Measurements from ENCODE around the gene FCRLB.
A peak's percentile ranks its signal among the peaks of the same experiment; 100 is the strongest.

Gene FCRLB

DNA sequence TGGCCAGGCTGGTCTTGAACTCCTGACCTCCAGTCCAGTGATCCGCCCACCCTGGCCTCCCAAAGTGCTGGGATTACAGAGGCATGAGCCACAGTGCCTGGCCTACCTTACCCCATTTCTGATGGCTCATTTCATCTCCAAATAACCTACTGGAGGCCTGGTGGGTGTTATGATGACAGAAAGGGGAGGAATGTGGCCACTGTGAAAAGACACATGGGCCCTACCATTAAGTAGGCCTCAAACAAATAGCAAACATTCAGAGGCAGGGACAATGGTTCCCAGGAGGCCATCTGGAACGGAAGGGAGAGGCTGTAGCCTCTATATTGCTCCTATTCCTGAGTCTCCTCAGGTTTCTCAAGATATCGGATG is 15.2 kb upstream of the FCRLB start:
- POLR2A ChIA-PET = no interaction called here
- CTCF ChIA-PET = no interaction called here
- H3K4me3 ChIP-seq (ENCODE audit: low read depth, low read length) = no peak overlapping the region
- no peak overlapping the region; the same call in 1 of the 2 replicates for H3K27ac ChIP-seq (ENCODE audit: extremely low read depth, low read depth, low read length)
- H3K36me3 ChIP-seq (ENCODE audit: control insufficient read depth in 2 of 2, insufficient read depth in 1 of 2, low read length in 2 of 2) = no peaks in the 10 kb centered on the region
- no peaks in the 10 kb centered on the region for H3K4me1 ChIP-seq (ENCODE audit: control insufficient read depth, insufficient read depth, low read length)
- H3K9me3 ChIP-seq (ENCODE audit: control insufficient read depth, insufficient read depth, low read depth, low read length) = no peaks in the 10 kb centered on the region
- TF ChIP-seq ZNF23 (tag by site-specific recombination; IDR thresholded peaks at IDR 0.05; ENCODE audit: borderline replicate concordance) = no peak
- TF ChIP-seq, protein P1, sequence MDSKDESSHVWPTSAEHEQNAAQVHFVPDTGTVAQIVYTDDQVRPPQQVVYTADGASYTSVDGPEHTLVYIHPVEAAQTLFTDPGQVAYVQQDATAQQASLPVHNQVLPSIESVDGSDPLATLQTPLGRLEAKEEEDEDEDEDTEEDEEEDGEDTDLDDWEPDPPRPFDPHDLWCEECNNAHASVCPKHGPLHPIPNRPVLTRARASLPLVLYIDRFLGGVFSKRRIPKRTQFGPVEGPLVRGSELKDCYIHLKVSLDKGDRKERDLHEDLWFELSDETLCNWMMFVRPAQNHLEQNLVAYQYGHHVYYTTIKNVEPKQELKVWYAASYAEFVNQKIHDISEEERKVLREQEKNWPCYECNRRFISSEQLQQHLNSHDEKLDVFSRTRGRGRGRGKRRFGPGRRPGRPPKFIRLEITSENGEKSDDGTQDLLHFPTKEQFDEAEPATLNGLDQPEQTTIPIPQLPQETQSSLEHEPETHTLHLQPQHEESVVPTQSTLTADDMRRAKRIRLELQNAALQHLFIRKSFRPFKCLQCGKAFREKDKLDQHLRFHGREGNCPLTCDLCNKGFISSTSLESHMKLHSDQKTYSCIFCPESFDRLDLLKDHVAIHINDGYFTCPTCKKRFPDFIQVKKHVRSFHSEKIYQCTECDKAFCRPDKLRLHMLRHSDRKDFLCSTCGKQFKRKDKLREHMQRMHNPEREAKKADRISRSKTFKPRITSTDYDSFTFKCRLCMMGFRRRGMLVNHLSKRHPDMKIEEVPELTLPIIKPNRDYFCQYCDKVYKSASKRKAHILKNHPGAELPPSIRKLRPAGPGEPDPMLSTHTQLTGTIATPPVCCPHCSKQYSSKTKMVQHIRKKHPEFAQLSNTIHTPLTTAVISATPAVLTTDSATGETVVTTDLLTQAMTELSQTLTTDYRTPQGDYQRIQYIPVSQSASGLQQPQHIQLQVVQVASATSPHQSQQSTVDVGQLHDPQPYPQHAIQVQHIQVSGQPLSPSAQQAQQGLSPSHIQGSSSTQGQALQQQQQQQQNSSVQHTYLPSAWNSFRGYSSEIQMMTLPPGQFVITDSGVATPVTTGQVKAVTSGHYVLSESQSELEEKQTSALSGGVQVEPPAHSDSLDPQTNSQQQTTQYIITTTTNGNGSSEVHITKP (tag by site-specific recombination; IDR thresholded peaks at IDR 0.05) = peak; percentile 97
- TF ChIP-seq FEZF1 (tag by site-specific recombination; IDR thresholded peaks at IDR 0.05) = peak; percentile 26; the same call in 1 of the 2 replicates
- 0 out of 2 replicates have a peak, but pooled peaks have one; percentile 38 for TF ChIP-seq ZFP69B (tag by site-specific recombination; IDR thresholded peaks at IDR 0.05)
- TF ChIP-seq, protein P2, sequence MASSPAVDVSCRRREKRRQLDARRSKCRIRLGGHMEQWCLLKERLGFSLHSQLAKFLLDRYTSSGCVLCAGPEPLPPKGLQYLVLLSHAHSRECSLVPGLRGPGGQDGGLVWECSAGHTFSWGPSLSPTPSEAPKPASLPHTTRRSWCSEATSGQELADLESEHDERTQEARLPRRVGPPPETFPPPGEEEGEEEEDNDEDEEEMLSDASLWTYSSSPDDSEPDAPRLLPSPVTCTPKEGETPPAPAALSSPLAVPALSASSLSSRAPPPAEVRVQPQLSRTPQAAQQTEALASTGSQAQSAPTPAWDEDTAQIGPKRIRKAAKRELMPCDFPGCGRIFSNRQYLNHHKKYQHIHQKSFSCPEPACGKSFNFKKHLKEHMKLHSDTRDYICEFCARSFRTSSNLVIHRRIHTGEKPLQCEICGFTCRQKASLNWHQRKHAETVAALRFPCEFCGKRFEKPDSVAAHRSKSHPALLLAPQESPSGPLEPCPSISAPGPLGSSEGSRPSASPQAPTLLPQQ (tag by site-specific recombination; IDR thresholded peaks at IDR 0.05) = peak; percentile 45; the same call in 1 of the 2 replicates
- TF ChIP-seq YY1 (tag by site-specific recombination; IDR thresholded peaks at IDR 0.05) = no peak
- TF ChIP-seq ZNF354C (tag by site-specific recombination; IDR thresholded peaks at IDR 0.05; ENCODE audit: borderline replicate concordance, low read depth) = no peak
- peak; percentile 64 for TF ChIP-seq ZFHX2 (tag by site-specific recombination; conservative IDR thresholded peaks at IDR 0.05)
- TF ChIP-seq ZNF521 (tag by site-specific recombination; IDR thresholded peaks at IDR 0.05) = no peak
- TF ChIP-seq REPIN1 (tag by site-specific recombination; IDR thresholded peaks at IDR 0.05; ENCODE audit: low read depth) = no peak

DNA sequence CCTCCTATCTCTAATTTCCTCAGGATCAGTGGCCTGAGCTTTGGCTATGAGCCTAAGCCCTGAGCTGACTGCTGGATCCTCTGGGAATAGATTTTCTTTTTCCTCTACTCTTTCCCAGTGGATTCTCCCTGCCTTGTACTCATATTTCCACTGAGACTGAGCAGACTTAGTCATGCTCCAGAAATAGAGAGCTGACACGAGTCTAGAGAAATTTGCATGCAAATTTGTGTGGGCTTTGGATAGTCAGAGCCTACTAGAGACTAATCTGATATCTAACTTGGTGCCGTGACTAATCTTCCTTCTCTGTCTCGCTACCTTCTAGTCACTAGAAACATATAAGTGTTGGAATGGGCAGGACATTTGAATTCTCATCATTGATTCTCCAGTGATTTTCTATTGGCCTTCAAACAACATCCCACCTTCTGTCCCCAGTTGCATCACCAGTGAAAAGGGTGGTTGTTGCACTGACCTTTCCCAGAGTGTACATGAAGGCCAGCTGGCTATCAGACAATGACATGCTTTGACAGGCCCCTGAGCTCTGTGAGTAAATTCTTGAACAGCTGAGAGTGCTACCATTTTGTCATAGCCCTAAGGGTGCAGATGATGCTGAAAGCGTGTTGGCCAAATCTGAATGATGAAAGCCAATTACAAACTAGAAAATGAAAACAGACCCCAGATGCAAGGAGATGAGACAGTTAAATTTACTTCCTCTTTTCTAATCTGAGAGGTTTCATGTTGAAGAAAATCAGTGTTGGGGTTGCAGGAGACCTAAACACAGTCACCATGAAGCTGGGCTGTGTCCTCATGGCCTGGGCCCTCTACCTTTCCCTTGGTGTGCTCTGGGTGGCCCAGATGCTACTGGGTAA is 14.6 kb upstream of the FCRLB start, which contains the start of gene FCRLA:
TSS of gene FCRLA (plus strand) at position 748 of the 866 bp plus-strand sequence. CDS start at position 784, 36 bp downstream.
- H3K4me1 ChIP-seq (ENCODE audit: control insufficient read depth, insufficient read depth, low read length) = no peaks in the 10 kb centered on the region
- no peak within 1 kb of the TSS for H3K4me3 ChIP-seq (ENCODE audit: low read depth, low read length)
- no peak within 1 kb of the TSS; the same call in 1 of the 2 replicates for H3K27ac ChIP-seq (ENCODE audit: extremely low read depth, low read depth, low read length)
- CTCF ChIA-PET = interaction anchor here (0.9 to 1.6 kb wide), 2 partner anchors 19 to 37 kb away, joined by 4 to 5 read pairs; no protein-coding TSS in a partner anchor
- no peaks in the 10 kb centered on the region for H3K9me3 ChIP-seq (ENCODE audit: control insufficient read depth, insufficient read depth, low read depth, low read length)
- no peaks in the 10 kb centered on the region for H3K36me3 ChIP-seq (ENCODE audit: control insufficient read depth in 2 of 2, insufficient read depth in 1 of 2, low read length in 2 of 2)
- POLR2A ChIA-PET = interaction anchor here (1.6 kb wide), 1 partner anchor 20 kb away, joined by 6 read pairs; no protein-coding TSS in a partner anchor
- TF ChIP-seq, protein P3, sequence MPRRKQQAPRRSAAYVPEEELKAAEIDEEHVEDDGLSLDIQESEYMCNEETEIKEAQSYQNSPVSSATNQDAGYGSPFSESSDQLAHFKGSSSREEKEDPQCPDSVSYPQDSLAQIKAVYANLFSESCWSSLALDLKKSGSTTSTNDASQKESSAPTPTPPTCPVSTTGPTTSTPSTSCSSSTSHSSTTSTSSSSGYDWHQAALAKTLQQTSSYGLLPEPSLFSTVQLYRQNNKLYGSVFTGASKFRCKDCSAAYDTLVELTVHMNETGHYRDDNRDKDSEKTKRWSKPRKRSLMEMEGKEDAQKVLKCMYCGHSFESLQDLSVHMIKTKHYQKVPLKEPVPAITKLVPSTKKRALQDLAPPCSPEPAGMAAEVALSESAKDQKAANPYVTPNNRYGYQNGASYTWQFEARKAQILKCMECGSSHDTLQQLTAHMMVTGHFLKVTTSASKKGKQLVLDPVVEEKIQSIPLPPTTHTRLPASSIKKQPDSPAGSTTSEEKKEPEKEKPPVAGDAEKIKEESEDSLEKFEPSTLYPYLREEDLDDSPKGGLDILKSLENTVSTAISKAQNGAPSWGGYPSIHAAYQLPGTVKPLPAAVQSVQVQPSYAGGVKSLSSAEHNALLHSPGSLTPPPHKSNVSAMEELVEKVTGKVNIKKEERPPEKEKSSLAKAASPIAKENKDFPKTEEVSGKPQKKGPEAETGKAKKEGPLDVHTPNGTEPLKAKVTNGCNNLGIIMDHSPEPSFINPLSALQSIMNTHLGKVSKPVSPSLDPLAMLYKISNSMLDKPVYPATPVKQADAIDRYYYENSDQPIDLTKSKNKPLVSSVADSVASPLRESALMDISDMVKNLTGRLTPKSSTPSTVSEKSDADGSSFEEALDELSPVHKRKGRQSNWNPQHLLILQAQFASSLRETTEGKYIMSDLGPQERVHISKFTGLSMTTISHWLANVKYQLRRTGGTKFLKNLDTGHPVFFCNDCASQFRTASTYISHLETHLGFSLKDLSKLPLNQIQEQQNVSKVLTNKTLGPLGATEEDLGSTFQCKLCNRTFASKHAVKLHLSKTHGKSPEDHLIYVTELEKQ (tag by site-specific recombination; IDR thresholded peaks at IDR 0.05; ENCODE audit: borderline replicate concordance) = no peak
- TF ChIP-seq, protein P1 (tag by site-specific recombination; IDR thresholded peaks at IDR 0.05) = peak; percentile 77
- TF ChIP-seq ZNF10 (tag by site-specific recombination; IDR thresholded peaks at IDR 0.05) = no peak
- no peak for TF ChIP-seq ZNF112 (tag by site-specific recombination; IDR thresholded peaks at IDR 0.05)
- no peak for TF ChIP-seq ZNF302 (tag by site-specific recombination; IDR thresholded peaks at IDR 0.05; ENCODE audit: low read depth)
- TF ChIP-seq ZNF132 (tag by site-specific recombination; IDR thresholded peaks at IDR 0.05; ENCODE audit: borderline replicate concordance) = no peak
- TF ChIP-seq ZSCAN30 (tag by site-specific recombination; IDR thresholded peaks at IDR 0.05) = no peak
- TF ChIP-seq ZNF223 (tag by site-specific recombination; IDR thresholded peaks at IDR 0.05) = no peak
- TF ChIP-seq ZEB2 (tag by site-specific recombination; IDR thresholded peaks at IDR 0.05) = peak; percentile 63; the same call in 1 of the 2 replicates
- 0 out of 2 replicates have a peak, but pooled peaks have one; percentile 12 for TF ChIP-seq ZFP69B (tag by site-specific recombination; IDR thresholded peaks at IDR 0.05)
- 0 out of 2 replicates have a peak, but pooled peaks have one; percentile 17 for TF ChIP-seq ZNF24 (tag by site-specific recombination; IDR thresholded peaks at IDR 0.05)

All from HEK293 (cell line).